ENCODE results near the gene PPFIA4.

Gene PPFIA4

GRCh38 chr1:203097001-203097400 is 70.7 kb downstream of the PPFIA4 start:
- Histone ChIP-seq H3K4me3 (no peak overlapping the region), H3K27ac (no peak overlapping the region)
- TF ChIP-seq CTCF (IDR thresholded peaks at IDR 0.05): no peak
- DNase-seq (ENCODE audit: low spot score): no peak

- no peak for DNase-seq (ENCODE audit: low spot score)
- no peak overlapping the region for H3K4me3 ChIP-seq
- no peak for TF ChIP-seq CTCF (IDR thresholded peaks at IDR 0.05)
- no peak overlapping the region for H3K27ac ChIP-seq
Observed at GRCh38 chr1:203098445-203098844, 72.2 kb downstream of the PPFIA4 start.

GRCh38 chr1:203098914-203099520 is 72.7 kb downstream of the PPFIA4 start:
- H3K27ac ChIP-seq: no peak overlapping the region
- TF ChIP-seq CTCF (IDR thresholded peaks at IDR 0.05): no peak
- no peak overlapping the region for H3K4me3 ChIP-seq
- no peak for DNase-seq (ENCODE audit: low spot score)

- Histone ChIP-seq H3K4me3 (no peak overlapping the region), H3K27ac (no peak overlapping the region)
- TF ChIP-seq CTCF (IDR thresholded peaks at IDR 0.05): no peak
- no peak for DNase-seq (ENCODE audit: low spot score)
Observed at GRCh38 chr1:203099805-203100515, 73.7 kb downstream of the PPFIA4 start.

GRCh38 chr1:203100516-203100869 is 74.2 kb downstream of the PPFIA4 start:
- no peak for DNase-seq (ENCODE audit: low spot score)
- Histone ChIP-seq H3K4me3 (no peak overlapping the region), H3K27ac (no peak overlapping the region)
- TF ChIP-seq CTCF (IDR thresholded peaks at IDR 0.05): no peak

GRCh38 chr1:203101813-203102634 is 75.7 kb downstream of the PPFIA4 start:
- Histone ChIP-seq H3K4me3 (no peak overlapping the region), H3K27ac (no peak overlapping the region)
- no peak for DNase-seq (ENCODE audit: low spot score)
- TF ChIP-seq CTCF (IDR thresholded peaks at IDR 0.05): no peak
